Natural killer cell (primary cell): ENCODE data around the gene SHROOM3. TPM values are rescaled to one million over a fixed set of nuclear protein-coding genes. Genes with fewer than 3 reads are reported as not detected.
"Not testable (repeated sequence)": the region's sequence is repeated elsewhere in the genome, so short reads cannot be mapped to it uniquely, and the experiment has no call there.

Source experiments
- ATAC-seq, 3 donors: fragments of 150-1000 bp in 2 of 3; fragments of 200-7000 bp in 1 of 3; cut with Tn5 transposase; 1 replicate in 1 of 3; 2 replicates in 2 of 3; pipeline ENCODE4 v1.10.0; 2021; ENCODE audit warnings: mild to moderate bottlenecking in 2 of 3, moderate library complexity in 2 of 3
- DNase-seq, 2 donors: peaks; one replicate each; pipeline versions ENCODE4 v3.0.0 to v3.0.0-alpha.2; 2013 to 2021; ENCODE audit warnings: mixed read lengths in 1 of 2
- H3K27ac ChIP-seq: one replicate; pipeline ENCODE4 v1.5.1; 2013; ENCODE audit warnings: mild to moderate bottlenecking, low read length
- H3K27me3 ChIP-seq: one replicate; pipeline ENCODE4 v1.6.1; 2013; ENCODE audit warnings: low read length; ENCODE audit not compliant: control insufficient read depth, insufficient read depth
- H3K36me3 ChIP-seq: one replicate; pipeline ENCODE4 v1.6.1; 2013; ENCODE audit warnings: low read length; ENCODE audit not compliant: control insufficient read depth, insufficient read depth
- H3K4me1 ChIP-seq: one replicate; pipeline ENCODE4 v1.6.1; 2013; ENCODE audit warnings: low read length; ENCODE audit not compliant: control insufficient read depth, insufficient read depth
- H3K4me3 ChIP-seq: one replicate; pipeline ENCODE4 v1.5.1; 2013; ENCODE audit warnings: low read length
- H3K9me3 ChIP-seq: one replicate; pipeline ENCODE4 v1.6.1; 2013; ENCODE audit warnings: low read length; ENCODE audit not compliant: control insufficient read depth, insufficient read depth
- H3K27ac Mint-ChIP-seq, 2 donors: one replicate each; pipeline ENCODE4 v1.8.0; 2022; ENCODE audit warnings: mild to moderate bottlenecking in 2 of 2, mixed read lengths in 2 of 2, moderate library complexity in 1 of 2
- H3K27me3 Mint-ChIP-seq, 2 donors: one replicate each; pipeline ENCODE4 v1.8.0; 2022; ENCODE audit warnings: low read depth in 2 of 2, mixed read lengths in 2 of 2
- H3K36me3 Mint-ChIP-seq: one replicate; pipeline ENCODE4 v1.8.0; 2022; ENCODE audit warnings: mixed read lengths
- H3K4me1 Mint-ChIP-seq, 2 donors: one replicate each; pipeline ENCODE4 v1.8.0; 2022; ENCODE audit warnings: mixed read lengths in 2 of 2
- H3K4me3 Mint-ChIP-seq: one replicate; pipeline ENCODE4 v1.8.0; 2022; ENCODE audit warnings: mild to moderate bottlenecking, moderate library complexity, mixed read lengths
- H3K9me3 Mint-ChIP-seq, 2 donors: one replicate each; pipeline ENCODE4 v1.8.0; 2022; ENCODE audit warnings: mixed read lengths in 2 of 2
- CTCF ChIP-seq: fragments of 200-600 bp; IDR thresholded peaks from one replicate; pipeline ENCODE4 v1.8.0; 2022; ENCODE audit warnings: antibody characterized with exemption
- WGBS: methylation state at CpG from one replicate; pipeline ENCODE4 v1.1.7; 2013; ENCODE audit warnings: missing lambda C conversion rate; ENCODE audit not compliant: insufficient coverage; 5-methylcytosine and 5-hydroxymethylcytosine counted together
- intact Hi-C: fragments of 100-400 bp; cut with micrococcal nuclease; formaldehyde crosslinking; loops from one replicate; pipeline ENCODE4 v1.14.2; 2022
- total RNA-seq, 4 donors: library from RNA; stranded (reverse); fragments of 120-200 nt in 1 of 4; gene quantifications; one replicate each; pipeline versions ENCODE4 v1.2.3 to v1.2.4, GENCODE V29; 2013 to 2022

Gene SHROOM3
- total RNA-seq, 3 donors from 2014 or later (not counting 1 experiment from before 2014, with no cell fraction given): 0.63 TPM; not detected in 2

- 15% methylated on average over 78 of the region's 79 CpGs for WGBS
- Mint-ChIP-seq H3K27me3 (peaks cover 6 to 22% of the 10 kb centered on the region in 2 donors), H3K9me3 (no peaks in the 10 kb centered on the region), H3K4me1 (peaks cover 5 to 11% of the 10 kb centered on the region in 2 donors), H3K36me3 (no peaks in the 10 kb centered on the region), H3K27ac (peak within 1 kb of the TSS in 1 of 2 donors; percentile 31), H3K4me3 (peak within 1 kb of the TSS; percentile 81)
- no peaks in the 10 kb centered on the region for H3K27me3 ChIP-seq
- DNase-seq (peak in 1 of 2 donors; percentile 20), ATAC-seq (peak; percentile 69 to 89 (median 88))
- no peak for TF ChIP-seq CTCF
- no peak within 1 kb of the TSS for H3K27ac ChIP-seq
- no peaks in the 10 kb centered on the region for H3K9me3 ChIP-seq
- H3K4me1 ChIP-seq: peaks cover 3% of the 10 kb centered on the region
- peak within 1 kb of the TSS; percentile 1 for H3K4me3 ChIP-seq
- intact Hi-C loops: no loop called here
- no peaks in the 10 kb centered on the region for H3K36me3 ChIP-seq
Measured at GRCh38 chr4:76420762-76421581, 14.1 kb upstream of the SHROOM3 start, which contains the start of gene CCDC158. Gene CCDC158 (minus strand): TSS chr4:76421141. CDS start chr4:76403207, 17,934 bp downstream.

- H3K4me3 ChIP-seq, intact Hi-C loops, DNase-seq, H3K27ac Mint-ChIP-seq, H3K4me3 Mint-ChIP-seq, H3K9me3 Mint-ChIP-seq, H3K36me3 Mint-ChIP-seq, H3K36me3 ChIP-seq, H3K27me3 ChIP-seq, H3K4me1 ChIP-seq, ATAC-seq, H3K9me3 ChIP-seq, H3K27ac ChIP-seq: not testable (repeated sequence)
- 97% methylated on average over 22 of the region's 27 CpGs for WGBS
- Mint-ChIP-seq H3K4me1 (peaks cover 5 to 11% of the 10 kb centered on the region in 2 donors), H3K27me3 (peaks cover 6 to 26% of the 10 kb centered on the region in 2 donors)
Measured at GRCh38 chr4:76423159-76423558, 11.9 kb upstream of the SHROOM3 start.

DNA sequence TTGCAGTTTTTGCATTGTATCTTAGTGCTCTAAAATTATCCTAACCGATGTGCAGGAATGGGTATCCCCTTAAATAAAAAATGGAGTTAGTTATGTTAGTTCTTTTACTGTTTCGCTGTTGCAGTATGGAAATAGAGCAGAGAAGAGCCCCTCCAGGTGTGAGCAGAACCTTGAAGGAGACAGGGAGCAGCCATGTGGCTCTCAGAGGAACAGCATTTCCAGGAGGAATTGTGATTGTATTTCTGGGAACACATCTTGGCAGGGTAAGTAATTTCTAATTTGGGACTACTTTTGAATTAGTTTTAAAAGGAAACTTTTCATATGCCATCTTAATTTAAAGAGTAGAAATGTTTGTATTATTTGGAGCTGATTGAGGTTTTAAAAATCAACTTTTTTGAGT lies 8.8 kb upstream of the SHROOM3 start:
- Mint-ChIP-seq H3K9me3 (no peaks in the 10 kb centered on the region), H3K36me3 (no peaks in the 10 kb centered on the region), H3K4me1 (peaks cover 0 to 6% of the 10 kb centered on the region in 2 donors), H3K27me3 (peaks cover 3 to 26% of the 10 kb centered on the region in 2 donors), H3K27ac (no peak overlapping the region), H3K4me3 (no peak overlapping the region)
- ATAC-seq (no peak), DNase-seq (no peak)
- Histone ChIP-seq H3K36me3 (no peaks in the 10 kb centered on the region), H3K4me3 (no peak overlapping the region), H3K27me3 (no peaks in the 10 kb centered on the region), H3K27ac (no peak overlapping the region), H3K4me1 (peaks cover 2% of the 10 kb centered on the region), H3K9me3 (no peaks in the 10 kb centered on the region)
- TF ChIP-seq CTCF: no peak
- WGBS: 83% methylated on average over 2 of the region's 2 CpGs
- intact Hi-C loops: no loop called here

DNA sequence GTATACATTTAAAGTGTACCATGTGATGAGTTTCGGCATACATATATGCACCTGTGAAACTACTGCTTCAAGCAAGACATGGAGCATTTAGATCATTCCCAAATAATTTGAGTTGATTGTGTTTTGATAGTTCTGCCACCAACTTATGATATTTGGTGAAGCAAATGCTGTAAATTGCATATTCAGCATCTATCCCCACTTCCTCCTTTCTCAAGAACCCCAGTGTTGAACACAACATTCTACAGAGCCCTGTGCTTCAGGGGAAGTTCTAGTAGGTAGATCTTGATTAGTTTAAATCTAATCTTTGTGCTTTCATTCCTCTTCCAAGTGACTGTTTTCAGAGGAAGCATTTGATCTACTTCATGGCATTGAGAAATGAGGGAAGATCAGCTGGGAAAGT lies 5.4 kb upstream of the SHROOM3 start:
- Mint-ChIP-seq H3K9me3 (no peaks in the 10 kb centered on the region), H3K4me3 (no peak overlapping the region), H3K36me3 (no peaks in the 10 kb centered on the region), H3K4me1 (no peaks in the 10 kb centered on the region), H3K27ac (no peak overlapping the region), H3K27me3 (peaks cover 3 to 20% of the 10 kb centered on the region in 2 donors)
- 100% methylated on average over 1 of the region's 1 CpG for WGBS
- intact Hi-C loops: loop anchor here (1.0 to 5.0 kb wide), 3 partner anchors 76 to 613 kb away; no protein-coding TSS in a partner anchor
- Histone ChIP-seq H3K4me3 (no peak overlapping the region), H3K27ac (no peak overlapping the region), H3K36me3 (no peaks in the 10 kb centered on the region), H3K4me1 (no peaks in the 10 kb centered on the region), H3K9me3 (no peaks in the 10 kb centered on the region), H3K27me3 (no peaks in the 10 kb centered on the region)
- ATAC-seq (no peak), DNase-seq (no peak)
- TF ChIP-seq CTCF: no peak
